AG10803 (cell line): ENCODE results near the gene TINAGL1.

ENCODE experiments used
- DNase-seq: peaks from one replicate; pipeline ENCODE4 v3.0.0; 2010; ENCODE audit warnings: low read depth
- H3K4me3 ChIP-seq: 2 replicates; pipeline ENCODE4 v1.5.1; 2011; ENCODE audit warnings: mild to moderate bottlenecking, low read length, control low read depth
- TF ChIP-seq, protein P1 (sequence below): conservative IDR thresholded peaks from 2 replicates; pipeline ENCODE4 v1.5.1; 2011; ENCODE audit warnings: mild to moderate bottlenecking, low read length, control low read depth, inconsistent platforms

The TINAGL1 gene

GRCh38 chr1:31591425-31592093 lies 15.2 kb downstream of the TINAGL1 start:
- TF ChIP-seq, protein P1, sequence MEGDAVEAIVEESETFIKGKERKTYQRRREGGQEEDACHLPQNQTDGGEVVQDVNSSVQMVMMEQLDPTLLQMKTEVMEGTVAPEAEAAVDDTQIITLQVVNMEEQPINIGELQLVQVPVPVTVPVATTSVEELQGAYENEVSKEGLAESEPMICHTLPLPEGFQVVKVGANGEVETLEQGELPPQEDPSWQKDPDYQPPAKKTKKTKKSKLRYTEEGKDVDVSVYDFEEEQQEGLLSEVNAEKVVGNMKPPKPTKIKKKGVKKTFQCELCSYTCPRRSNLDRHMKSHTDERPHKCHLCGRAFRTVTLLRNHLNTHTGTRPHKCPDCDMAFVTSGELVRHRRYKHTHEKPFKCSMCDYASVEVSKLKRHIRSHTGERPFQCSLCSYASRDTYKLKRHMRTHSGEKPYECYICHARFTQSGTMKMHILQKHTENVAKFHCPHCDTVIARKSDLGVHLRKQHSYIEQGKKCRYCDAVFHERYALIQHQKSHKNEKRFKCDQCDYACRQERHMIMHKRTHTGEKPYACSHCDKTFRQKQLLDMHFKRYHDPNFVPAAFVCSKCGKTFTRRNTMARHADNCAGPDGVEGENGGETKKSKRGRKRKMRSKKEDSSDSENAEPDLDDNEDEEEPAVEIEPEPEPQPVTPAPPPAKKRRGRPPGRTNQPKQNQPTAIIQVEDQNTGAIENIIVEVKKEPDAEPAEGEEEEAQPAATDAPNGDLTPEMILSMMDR = no peak

DNA sequence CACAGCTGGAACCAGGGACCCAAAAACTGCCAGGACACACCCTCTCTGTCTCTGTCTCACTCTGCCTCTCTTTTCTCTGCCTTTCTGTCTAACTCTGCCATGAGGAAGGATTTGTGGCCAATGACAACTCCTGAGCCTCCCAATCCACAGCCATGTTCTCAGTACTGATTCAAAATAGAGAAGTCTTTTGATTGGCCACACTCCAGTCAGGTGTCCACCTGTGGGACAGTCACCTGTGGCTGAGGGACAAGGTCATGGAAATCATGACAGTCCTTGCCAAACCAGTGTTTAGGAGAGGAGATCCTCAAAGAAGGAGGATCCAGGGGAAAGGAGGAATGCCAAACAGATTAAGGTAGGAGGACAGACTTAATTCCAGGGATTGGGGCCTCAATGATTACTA lies 15.8 kb downstream of the TINAGL1 start:
- H3K4me3 ChIP-seq = no peak overlapping the region
- TF ChIP-seq, protein P1 = no peak
- DNase-seq = no peak

More at GRCh38 chr1:31591425-31592093, 15.2 kb downstream of the TINAGL1 start:
- DNase-seq = peak; percentile 65
- no peak overlapping the region for H3K4me3 ChIP-seq

DNA sequence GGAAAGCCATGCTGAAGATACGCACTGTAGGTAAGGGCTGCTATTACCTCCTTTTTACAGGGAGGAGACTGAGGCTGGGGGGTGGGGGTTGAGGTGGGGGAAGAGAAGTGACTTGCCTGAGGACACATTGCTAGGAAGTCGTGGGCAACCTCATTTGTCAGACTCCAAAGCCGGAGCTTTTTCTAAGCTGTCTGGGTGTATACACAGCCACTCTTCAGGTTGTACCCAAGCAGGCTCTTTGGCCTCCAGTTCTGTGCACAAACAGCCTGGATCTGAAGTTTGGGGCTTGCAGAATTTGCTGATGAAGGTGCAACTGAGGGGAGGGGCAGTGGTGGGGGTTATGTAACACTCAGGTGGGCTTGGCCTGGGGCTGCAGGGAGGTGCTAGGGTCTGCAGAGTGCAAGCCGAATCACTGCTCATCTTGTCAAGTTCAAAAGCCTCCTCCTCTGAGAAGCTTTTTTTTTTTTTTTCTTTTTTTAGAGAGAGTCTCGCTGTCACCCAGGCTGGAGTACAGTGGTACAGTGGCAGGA lies 16.9 kb downstream of the TINAGL1 start:
- no peak for DNase-seq
- TF ChIP-seq, protein P1 = no peak
- no peak overlapping the region for H3K4me3 ChIP-seq

GRCh38 chr1:31593770-31594632 lies 17.7 kb downstream of the TINAGL1 start:
- TF ChIP-seq, protein P1 = peak; percentile 92
- no peak overlapping the region for H3K4me3 ChIP-seq
- peak; percentile 69 for DNase-seq

GRCh38 chr1:31595836-31596736 lies 19.8 kb downstream of the TINAGL1 start:
- DNase-seq = no peak
- TF ChIP-seq, protein P1 = no peak
- H3K4me3 ChIP-seq = no peak overlapping the region

- no peak overlapping the region for H3K4me3 ChIP-seq
- TF ChIP-seq, protein P1 = no peak
- no peak for DNase-seq
Observed at GRCh38 chr1:31596737-31597097, 20.4 kb downstream of the TINAGL1 start.
